ENCODE results near the gene RPL10A.

RPL10A gene

GRCh38 chr6:35519313-35520015 is 51.3 kb downstream of the RPL10A start:
- TF ChIP-seq OSR1 (CRISPR knock-in tag; IDR thresholded peaks at IDR 0.05) (no peak), ZFP30 (CRISPR knock-in tag; IDR thresholded peaks at IDR 0.05) (no peak), BACH2 (CRISPR knock-in tag; IDR thresholded peaks at IDR 0.05; ENCODE audit: borderline replicate concordance) (no peak), RARB (CRISPR knock-in tag; IDR thresholded peaks at IDR 0.05) (no peak), POU6F1 (CRISPR knock-in tag; IDR thresholded peaks at IDR 0.05; ENCODE audit: borderline replicate concordance, low read depth) (no peak), ISL1 (CRISPR knock-in tag; IDR thresholded peaks at IDR 0.05) (no peak), TSHZ2 (CRISPR knock-in tag; IDR thresholded peaks at IDR 0.05) (no peak), TOX (CRISPR knock-in tag; IDR thresholded peaks at IDR 0.05; ENCODE audit: borderline replicate concordance) (no peak), ZNF8 (CRISPR knock-in tag; IDR thresholded peaks at IDR 0.05) (no peak), ZNF565 (CRISPR knock-in tag; conservative IDR thresholded peaks at IDR 0.05; ENCODE audit: low read depth) (no peak), ZC3H10 (CRISPR knock-in tag; IDR thresholded peaks at IDR 0.05) (no peak)
- TF ChIP-seq, protein P1, sequence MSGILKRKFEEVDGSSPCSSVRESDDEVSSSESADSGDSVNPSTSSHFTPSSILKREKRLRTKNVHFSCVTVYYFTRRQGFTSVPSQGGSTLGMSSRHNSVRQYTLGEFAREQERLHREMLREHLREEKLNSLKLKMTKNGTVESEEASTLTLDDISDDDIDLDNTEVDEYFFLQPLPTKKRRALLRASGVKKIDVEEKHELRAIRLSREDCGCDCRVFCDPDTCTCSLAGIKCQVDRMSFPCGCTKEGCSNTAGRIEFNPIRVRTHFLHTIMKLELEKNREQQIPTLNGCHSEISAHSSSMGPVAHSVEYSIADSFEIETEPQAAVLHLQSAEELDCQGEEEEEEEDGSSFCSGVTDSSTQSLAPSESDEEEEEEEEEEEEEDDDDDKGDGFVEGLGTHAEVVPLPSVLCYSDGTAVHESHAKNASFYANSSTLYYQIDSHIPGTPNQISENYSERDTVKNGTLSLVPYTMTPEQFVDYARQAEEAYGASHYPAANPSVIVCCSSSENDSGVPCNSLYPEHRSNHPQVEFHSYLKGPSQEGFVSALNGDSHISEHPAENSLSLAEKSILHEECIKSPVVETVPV (CRISPR knock-in tag; IDR thresholded peaks at IDR 0.05) = no peak
- TF ChIP-seq, protein P2, sequence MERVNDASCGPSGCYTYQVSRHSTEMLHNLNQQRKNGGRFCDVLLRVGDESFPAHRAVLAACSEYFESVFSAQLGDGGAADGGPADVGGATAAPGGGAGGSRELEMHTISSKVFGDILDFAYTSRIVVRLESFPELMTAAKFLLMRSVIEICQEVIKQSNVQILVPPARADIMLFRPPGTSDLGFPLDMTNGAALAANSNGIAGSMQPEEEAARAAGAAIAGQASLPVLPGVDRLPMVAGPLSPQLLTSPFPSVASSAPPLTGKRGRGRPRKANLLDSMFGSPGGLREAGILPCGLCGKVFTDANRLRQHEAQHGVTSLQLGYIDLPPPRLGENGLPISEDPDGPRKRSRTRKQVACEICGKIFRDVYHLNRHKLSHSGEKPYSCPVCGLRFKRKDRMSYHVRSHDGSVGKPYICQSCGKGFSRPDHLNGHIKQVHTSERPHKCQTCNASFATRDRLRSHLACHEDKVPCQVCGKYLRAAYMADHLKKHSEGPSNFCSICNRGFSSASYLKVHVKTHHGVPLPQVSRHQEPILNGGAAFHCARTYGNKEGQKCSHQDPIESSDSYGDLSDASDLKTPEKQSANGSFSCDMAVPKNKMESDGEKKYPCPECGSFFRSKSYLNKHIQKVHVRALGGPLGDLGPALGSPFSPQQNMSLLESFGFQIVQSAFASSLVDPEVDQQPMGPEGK (CRISPR knock-in tag; IDR thresholded peaks at IDR 0.05; ENCODE audit: borderline replicate concordance) = no peak
- no peak for ATAC-seq

Measured in SK-N-SH treated with all-trans-retinoic acid at 6 μM for 48 hours (cell line).